ENCODE data around the gene ADAMTS19.

ADAMTS19 gene

GRCh38 chr5:129506086-129506485 is 46.0 kb downstream of the ADAMTS19 start:
- H3K4me1 ChIP-seq (ENCODE audit: control insufficient read depth, insufficient read depth, low read length) = no peaks in the 10 kb centered on the region
- H3K4me3 ChIP-seq (ENCODE audit: insufficient read depth, low read depth, low read length) = no peak overlapping the region
- no peaks in the 10 kb centered on the region for H3K27me3 ChIP-seq (ENCODE audit: control insufficient read depth, insufficient read depth, low read length, poor library complexity, severe bottlenecking)
- no peak overlapping the region for H3K27ac ChIP-seq (ENCODE audit: insufficient read depth, low read depth, low read length, poor library complexity, severe bottlenecking)
- WGBS, 2 experiments = 100% methylated on average over 1 of the region's 1 CpG
- H3K9me3 ChIP-seq (ENCODE audit: control insufficient read depth, low read length) = no peaks in the 10 kb centered on the region
- no peaks in the 10 kb centered on the region for H3K36me3 ChIP-seq (ENCODE audit: control insufficient read depth, insufficient read depth, low read length)

DNA sequence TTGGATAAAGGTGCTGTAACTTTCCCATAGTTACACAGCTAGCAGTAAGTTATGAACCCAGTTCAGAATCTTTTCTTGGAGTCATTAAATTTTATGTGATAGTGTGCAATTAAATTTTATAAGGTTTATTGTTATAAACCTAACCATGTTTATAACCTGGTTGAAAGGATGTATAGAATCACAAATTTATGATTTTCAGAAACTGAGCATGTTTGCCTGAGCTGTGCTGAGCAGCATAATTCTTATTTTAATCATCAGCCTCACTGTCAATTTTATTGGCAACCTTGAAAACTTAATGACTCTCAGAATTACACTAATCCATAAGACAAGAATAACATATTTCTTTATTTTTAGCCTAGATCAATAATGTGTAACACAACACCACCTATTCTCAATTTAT is 46.9 kb downstream of the ADAMTS19 start:
- Histone ChIP-seq H3K4me3 (ENCODE audit: insufficient read depth, low read depth, low read length) (no peak overlapping the region), H3K27me3 (ENCODE audit: control insufficient read depth, insufficient read depth, low read length, poor library complexity, severe bottlenecking) (no peaks in the 10 kb centered on the region), H3K4me1 (ENCODE audit: control insufficient read depth, insufficient read depth, low read length) (no peaks in the 10 kb centered on the region), H3K36me3 (ENCODE audit: control insufficient read depth, insufficient read depth, low read length) (no peaks in the 10 kb centered on the region), H3K27ac (ENCODE audit: insufficient read depth, low read depth, low read length, poor library complexity, severe bottlenecking) (no peak overlapping the region), H3K9me3 (ENCODE audit: control insufficient read depth, low read length) (no peaks in the 10 kb centered on the region)

DNA sequence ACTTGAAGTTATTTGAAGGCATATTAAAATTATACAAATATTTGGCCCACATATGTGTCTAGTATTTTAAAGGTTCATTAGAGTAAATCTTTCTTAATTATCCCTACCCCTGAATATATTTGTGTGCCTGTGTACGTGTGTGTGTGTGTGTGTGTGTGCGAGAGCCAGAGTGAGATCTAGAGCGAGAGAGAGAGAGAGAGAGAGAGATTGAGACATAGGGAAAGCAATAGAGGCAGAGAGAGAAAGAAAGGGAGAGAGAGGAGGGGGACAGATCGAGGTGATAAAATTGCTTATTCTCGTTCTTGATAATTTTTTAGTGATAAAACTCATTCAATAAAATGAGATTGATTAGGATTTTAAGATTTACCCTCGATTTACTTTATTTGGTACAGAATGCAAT is 47.4 kb downstream of the ADAMTS19 start:
- H3K36me3 ChIP-seq (ENCODE audit: control insufficient read depth, insufficient read depth, low read length) = no peaks in the 10 kb centered on the region
- H3K27me3 ChIP-seq (ENCODE audit: control insufficient read depth, insufficient read depth, low read length, poor library complexity, severe bottlenecking) = no peaks in the 10 kb centered on the region
- no peak overlapping the region for H3K27ac ChIP-seq (ENCODE audit: insufficient read depth, low read depth, low read length, poor library complexity, severe bottlenecking)
- 87 to 94% methylated on average over 5 to 6 of the region's 6 CpGs for WGBS, 2 experiments
- no peaks in the 10 kb centered on the region for H3K9me3 ChIP-seq (ENCODE audit: control insufficient read depth, low read length)
- no peak overlapping the region for H3K4me3 ChIP-seq (ENCODE audit: insufficient read depth, low read depth, low read length)
- H3K4me1 ChIP-seq (ENCODE audit: control insufficient read depth, insufficient read depth, low read length) = no peaks in the 10 kb centered on the region

GRCh38 chr5:129508606-129509005 is 48.5 kb downstream of the ADAMTS19 start:
- Histone ChIP-seq H3K27ac (ENCODE audit: insufficient read depth, low read depth, low read length, poor library complexity, severe bottlenecking) (no peak overlapping the region), H3K9me3 (ENCODE audit: control insufficient read depth, low read length) (no peaks in the 10 kb centered on the region), H3K4me1 (ENCODE audit: control insufficient read depth, insufficient read depth, low read length) (no peaks in the 10 kb centered on the region), H3K4me3 (ENCODE audit: insufficient read depth, low read depth, low read length) (no peak overlapping the region), H3K36me3 (ENCODE audit: control insufficient read depth, insufficient read depth, low read length) (no peaks in the 10 kb centered on the region), H3K27me3 (ENCODE audit: control insufficient read depth, insufficient read depth, low read length, poor library complexity, severe bottlenecking) (no peaks in the 10 kb centered on the region)
- 95 to 100% methylated on average over 2 of the region's 2 CpGs for WGBS, 2 experiments

DNA sequence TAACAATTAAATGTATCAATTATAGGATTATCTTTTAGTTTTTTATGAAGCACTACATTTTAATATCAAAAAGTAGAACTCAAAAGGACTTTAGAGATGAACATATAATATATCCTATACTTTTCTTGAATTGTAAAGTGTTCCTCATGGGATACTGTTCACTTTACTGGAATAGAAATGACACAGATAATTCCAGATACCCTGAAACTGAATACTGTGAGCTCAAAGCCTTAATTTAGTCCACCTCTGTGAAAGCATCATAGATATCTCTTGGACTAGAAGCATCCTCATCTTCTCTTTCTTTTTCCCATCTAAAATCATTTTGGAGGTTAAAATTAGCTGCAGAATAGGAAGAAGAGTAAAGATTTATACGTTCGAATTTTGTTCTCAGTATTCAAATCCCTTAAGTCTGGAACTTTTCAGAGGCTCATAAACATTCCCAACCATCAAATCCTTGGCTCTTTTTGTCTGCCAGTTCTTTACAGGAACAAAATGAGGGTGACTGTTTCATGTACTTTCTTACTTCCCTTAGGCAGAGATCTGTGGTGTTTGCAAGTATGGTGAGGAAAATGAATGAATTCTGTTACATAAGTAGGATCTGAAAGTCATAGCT is 49.4 kb downstream of the ADAMTS19 start:
- Histone ChIP-seq H3K27ac (ENCODE audit: insufficient read depth, low read depth, low read length, poor library complexity, severe bottlenecking) (no peak overlapping the region), H3K4me1 (ENCODE audit: control insufficient read depth, insufficient read depth, low read length) (no peaks in the 10 kb centered on the region), H3K27me3 (ENCODE audit: control insufficient read depth, insufficient read depth, low read length, poor library complexity, severe bottlenecking) (no peaks in the 10 kb centered on the region), H3K4me3 (ENCODE audit: insufficient read depth, low read depth, low read length) (no peak overlapping the region), H3K9me3 (ENCODE audit: control insufficient read depth, low read length) (no peaks in the 10 kb centered on the region), H3K36me3 (ENCODE audit: control insufficient read depth, insufficient read depth, low read length) (no peaks in the 10 kb centered on the region)
- 90% methylated on average over 2 of the region's 2 CpGs; no CpG with 5 or more reads in 1 of the 2 experiments for WGBS, 2 experiments

- no peak overlapping the region for H3K27ac ChIP-seq (ENCODE audit: insufficient read depth, low read depth, low read length, poor library complexity, severe bottlenecking)
- no peaks in the 10 kb centered on the region for H3K9me3 ChIP-seq (ENCODE audit: control insufficient read depth, low read length)
- H3K4me1 ChIP-seq (ENCODE audit: control insufficient read depth, insufficient read depth, low read length) = no peaks in the 10 kb centered on the region
- H3K4me3 ChIP-seq (ENCODE audit: insufficient read depth, low read depth, low read length) = no peak overlapping the region
- H3K36me3 ChIP-seq (ENCODE audit: control insufficient read depth, insufficient read depth, low read length) = no peaks in the 10 kb centered on the region
- H3K27me3 ChIP-seq (ENCODE audit: control insufficient read depth, insufficient read depth, low read length, poor library complexity, severe bottlenecking) = no peaks in the 10 kb centered on the region
Measured at GRCh38 chr5:129511291-129511690, 51.2 kb downstream of the ADAMTS19 start.

DNA sequence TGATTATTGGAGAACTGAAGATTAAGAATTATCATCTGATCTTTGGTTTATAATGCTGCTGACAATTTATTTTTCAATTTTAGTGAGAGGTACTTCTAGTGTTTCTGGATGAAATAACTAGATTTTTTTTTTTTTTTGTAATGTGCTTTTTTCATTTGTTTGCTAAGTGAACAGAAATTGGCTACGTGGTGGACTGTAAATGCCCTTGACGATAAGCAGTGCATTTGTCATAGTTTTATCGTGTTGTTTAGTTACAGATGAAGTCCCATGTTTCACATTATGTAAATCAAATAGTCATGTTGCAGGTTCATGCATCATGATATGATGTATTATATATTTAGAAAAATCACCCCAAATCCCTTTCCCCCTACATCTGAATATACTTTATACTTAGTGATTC is 81.0 kb downstream of the ADAMTS19 start:
- no peak overlapping the region for H3K4me3 ChIP-seq (ENCODE audit: insufficient read depth, low read depth, low read length)
- peaks cover 3% of the 10 kb centered on the region for H3K36me3 ChIP-seq (ENCODE audit: control insufficient read depth, insufficient read depth, low read length)
- H3K27me3 ChIP-seq (ENCODE audit: control insufficient read depth, insufficient read depth, low read length, poor library complexity, severe bottlenecking) = no peaks in the 10 kb centered on the region
- H3K9me3 ChIP-seq (ENCODE audit: control insufficient read depth, low read length) = no peaks in the 10 kb centered on the region
- no peaks in the 10 kb centered on the region for H3K4me1 ChIP-seq (ENCODE audit: control insufficient read depth, insufficient read depth, low read length)
- H3K27ac ChIP-seq (ENCODE audit: insufficient read depth, low read depth, low read length, poor library complexity, severe bottlenecking) = no peak overlapping the region
- 100% methylated on average over 3 of the region's 3 CpGs for WGBS, 2 experiments

DNA sequence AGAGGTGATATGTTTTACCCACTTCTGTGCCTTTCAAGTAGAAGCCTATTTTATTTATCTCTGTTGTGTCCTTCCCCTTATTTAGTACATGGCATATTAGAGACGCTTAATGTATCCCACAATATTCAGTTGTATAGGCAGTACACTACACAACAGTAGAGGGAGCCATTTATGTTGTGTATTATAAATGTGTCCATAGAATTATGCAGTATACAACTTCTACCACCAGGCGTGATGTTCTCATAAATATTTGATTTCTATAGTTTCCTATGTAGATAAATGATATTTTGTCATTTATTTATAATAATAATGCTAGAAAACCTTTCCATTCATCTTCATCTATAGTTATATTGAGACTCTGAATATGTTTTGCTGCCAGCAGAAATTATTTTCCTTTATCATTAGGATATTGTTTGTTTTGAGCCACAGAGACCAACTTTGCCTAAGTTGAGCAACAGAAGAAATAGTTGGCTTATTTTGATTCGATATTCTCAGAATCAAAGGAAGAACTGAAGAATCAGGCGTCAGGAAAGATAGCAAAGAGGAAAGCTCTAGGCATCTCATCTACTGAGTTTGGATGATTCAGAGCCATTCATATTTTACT is 81.7 kb downstream of the ADAMTS19 start:
- Histone ChIP-seq H3K27me3 (ENCODE audit: control insufficient read depth, insufficient read depth, low read length, poor library complexity, severe bottlenecking) (no peaks in the 10 kb centered on the region), H3K27ac (ENCODE audit: insufficient read depth, low read depth, low read length, poor library complexity, severe bottlenecking) (no peak overlapping the region), H3K9me3 (ENCODE audit: control insufficient read depth, low read length) (no peaks in the 10 kb centered on the region), H3K4me1 (ENCODE audit: control insufficient read depth, insufficient read depth, low read length) (no peaks in the 10 kb centered on the region), H3K4me3 (ENCODE audit: insufficient read depth, low read depth, low read length) (no peak overlapping the region), H3K36me3 (ENCODE audit: control insufficient read depth, insufficient read depth, low read length) (peaks cover 3% of the 10 kb centered on the region)
- WGBS, 2 experiments = 95 to 97% methylated on average over 2 of the region's 4 CpGs

GRCh38 chr5:129547137-129547536 is 87.0 kb downstream of the ADAMTS19 start:
- no peaks in the 10 kb centered on the region for H3K4me1 ChIP-seq (ENCODE audit: control insufficient read depth, insufficient read depth, low read length)
- no peaks in the 10 kb centered on the region for H3K9me3 ChIP-seq (ENCODE audit: control insufficient read depth, low read length)
- no peak overlapping the region for H3K27ac ChIP-seq (ENCODE audit: insufficient read depth, low read depth, low read length, poor library complexity, severe bottlenecking)
- peaks cover 3% of the 10 kb centered on the region for H3K36me3 ChIP-seq (ENCODE audit: control insufficient read depth, insufficient read depth, low read length)
- no peaks in the 10 kb centered on the region for H3K27me3 ChIP-seq (ENCODE audit: control insufficient read depth, insufficient read depth, low read length, poor library complexity, severe bottlenecking)
- H3K4me3 ChIP-seq (ENCODE audit: insufficient read depth, low read depth, low read length) = no peak overlapping the region
- WGBS, 2 experiments = 80 to 100% methylated on average over 1 of the region's 1 CpG

GRCh38 chr5:129554134-129554904 is 94.2 kb downstream of the ADAMTS19 start:
- H3K36me3 ChIP-seq (ENCODE audit: control insufficient read depth, insufficient read depth, low read length) = no peaks in the 10 kb centered on the region
- H3K4me3 ChIP-seq (ENCODE audit: insufficient read depth, low read depth, low read length) = no peak overlapping the region
- WGBS, 2 experiments = 100% methylated on average over 1 of the region's 2 CpGs; no CpG with 5 or more reads in 1 of the 2 experiments

More at GRCh38 chr5:129554134-129554904, 94.2 kb downstream of the ADAMTS19 start:
- no peak overlapping the region for H3K27ac ChIP-seq (ENCODE audit: insufficient read depth, low read depth, low read length, poor library complexity, severe bottlenecking)
- H3K27me3 ChIP-seq (ENCODE audit: control insufficient read depth, insufficient read depth, low read length, poor library complexity, severe bottlenecking) = no peaks in the 10 kb centered on the region
- H3K9me3 ChIP-seq (ENCODE audit: control insufficient read depth, low read length) = no peaks in the 10 kb centered on the region
- H3K4me1 ChIP-seq (ENCODE audit: control insufficient read depth, insufficient read depth, low read length) = no peaks in the 10 kb centered on the region
